ENCODE measurements around the gene PPIF. TPM values are rescaled to one million over a fixed set of nuclear protein-coding genes. Genes with fewer than 3 reads are reported as not detected.

The PPIF gene
- total and polyA plus RNA-seq, 2 of the 13 experiments (the other 11 are each of a cell fraction or from before 2014, with no cell fraction given) = 147 to 157 TPM

DNA sequence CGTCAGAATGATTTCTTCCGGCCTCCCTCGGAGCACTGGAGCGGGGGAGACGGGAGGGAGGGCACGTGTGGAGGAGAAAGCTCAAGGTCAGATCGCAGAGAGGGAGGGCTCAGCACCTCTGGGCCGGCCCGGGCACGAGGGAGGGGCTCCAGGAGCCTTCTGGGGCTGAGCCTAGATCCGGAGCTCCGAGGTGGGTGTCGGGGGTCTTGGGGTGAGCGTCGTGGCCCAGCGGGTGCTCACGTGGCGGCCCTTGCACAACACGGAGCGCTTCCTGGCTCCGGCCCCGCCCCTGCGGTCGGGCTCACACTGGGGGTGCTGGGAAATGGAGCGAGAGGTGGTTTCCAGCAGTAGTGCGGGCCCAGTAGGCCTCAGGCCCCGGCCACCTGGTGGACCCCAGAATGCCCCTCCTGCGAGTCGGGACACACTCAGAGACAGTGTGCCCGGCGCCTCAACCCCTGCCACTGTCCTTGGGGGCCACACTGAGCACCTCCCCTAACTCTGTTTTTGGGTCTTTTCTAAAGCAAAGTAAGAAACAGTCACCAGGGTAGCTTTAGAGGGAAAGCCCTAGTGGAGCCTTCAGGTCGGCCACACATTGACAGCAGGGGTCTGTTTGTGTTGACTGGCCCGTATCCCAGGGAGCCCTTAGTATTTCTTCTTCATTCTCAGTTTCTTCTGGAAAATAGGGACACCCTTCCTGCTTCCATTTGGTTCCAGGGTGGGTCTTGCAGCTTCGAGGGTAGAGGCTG lies 798 bp downstream of the PPIF start (continued):
- TF ChIP-seq HMG20B (CRISPR knock-in tag; conservative IDR thresholded peaks at IDR 0.05) = no peak; the same call in 1 of the 2 replicates
- TF ChIP-seq ZNF441 (CRISPR knock-in tag; IDR thresholded peaks at IDR 0.05; ENCODE audit: borderline replicate concordance) = no peak
- peak; percentile 73 for TF ChIP-seq TAF15 (IDR thresholded peaks at IDR 0.05; ENCODE audit: low read depth, low read length, poor library complexity, severe bottlenecking)
- TF ChIP-seq ZNF431 (CRISPR knock-in tag; IDR thresholded peaks at IDR 0.05; ENCODE audit: borderline replicate concordance, low read depth) = no peak
- 0 out of 2 replicates have a peak, but pooled peaks have one; percentile 11 for TF ChIP-seq HNF4G (IDR thresholded peaks at IDR 0.05; ENCODE audit: borderline replicate concordance, low read depth, low read length)
- TF ChIP-seq HNF4G (CRISPR knock-in tag; IDR thresholded peaks at IDR 0.05; ENCODE audit: borderline replicate concordance, low read depth) = no peak
- TF ChIP-seq PAXIP1 (CRISPR knock-in tag; conservative IDR thresholded peaks at IDR 0.05) = 0 out of 2 replicates have a peak, but pooled peaks have one; percentile 30
- peak; percentile 54; the same call in 1 of the 2 replicates for TF ChIP-seq ZBTB37 (CRISPR knock-in tag; IDR thresholded peaks at IDR 0.05)
- 0 out of 2 replicates have a peak, but pooled peaks have one; percentile 14 for TF ChIP-seq FOXA3 (CRISPR knock-in tag; IDR thresholded peaks at IDR 0.05)
- TF ChIP-seq, protein P1, sequence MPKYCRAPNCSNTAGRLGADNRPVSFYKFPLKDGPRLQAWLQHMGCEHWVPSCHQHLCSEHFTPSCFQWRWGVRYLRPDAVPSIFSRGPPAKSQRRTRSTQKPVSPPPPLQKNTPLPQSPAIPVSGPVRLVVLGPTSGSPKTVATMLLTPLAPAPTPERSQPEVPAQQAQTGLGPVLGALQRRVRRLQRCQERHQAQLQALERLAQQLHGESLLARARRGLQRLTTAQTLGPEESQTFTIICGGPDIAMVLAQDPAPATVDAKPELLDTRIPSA (CRISPR knock-in tag; IDR thresholded peaks at IDR 0.05; ENCODE audit: borderline replicate concordance) = 0 out of 2 replicates have a peak, but pooled peaks have one; percentile 25
- TF ChIP-seq ZNF556 (CRISPR knock-in tag; IDR thresholded peaks at IDR 0.05; ENCODE audit: borderline replicate concordance) = no peak
- peak; percentile 71; the same call in 1 of the 2 replicates for TF ChIP-seq HNRNPL (IDR thresholded peaks at IDR 0.05; ENCODE audit: low read depth, low read length)
- TF ChIP-seq NBN (conservative IDR thresholded peaks at IDR 0.05) = no peak
- TF ChIP-seq ZBTB39 (CRISPR knock-in tag; IDR thresholded peaks at IDR 0.05) = peak; percentile 40; the same call in 1 of the 2 replicates
- TF ChIP-seq ZC3H4 (CRISPR knock-in tag; IDR thresholded peaks at IDR 0.05; ENCODE audit: borderline replicate concordance) = no peak
- TF ChIP-seq ZNF124 (CRISPR knock-in tag; IDR thresholded peaks at IDR 0.05) = no peak
- TF ChIP-seq TP53 (CRISPR knock-in tag; conservative IDR thresholded peaks at IDR 0.05) = no peak
- TF ChIP-seq FOXP1 (IDR thresholded peaks at IDR 0.05) = no peak
- TF ChIP-seq FOXP1 (CRISPR knock-in tag; IDR thresholded peaks at IDR 0.05) = 0 out of 2 replicates have a peak, but pooled peaks have one; percentile 6
- TF ChIP-seq ZNF589 (CRISPR knock-in tag; conservative IDR thresholded peaks at IDR 0.05) = 0 out of 2 replicates have a peak, but pooled peaks have one; percentile 42
- peak; percentile 86 for TF ChIP-seq HIVEP1 (CRISPR knock-in tag; IDR thresholded peaks at IDR 0.05)
- no peak for TF ChIP-seq EZH2 (conservative IDR thresholded peaks at IDR 0.05; ENCODE audit: low read depth, low read length)

Measured in HepG2 (cell line).